NCI-H69 (cell line): Measurements from ENCODE around the gene SOX6.
A peak's percentile ranks its signal among the peaks of the same experiment; 100 is the strongest.

Experiments
- DNase-seq: peaks from one replicate; lab custom pipeline; 2025; lab: John Stamatoyannopoulos, UW

Gene SOX6

GRCh38 chr11:15957234-15957633, 399.1 kb downstream of the SOX6 start:
- no peak for DNase-seq

- no peak for DNase-seq
Measured at GRCh38 chr11:15956302-15956701, 400.0 kb downstream of the SOX6 start.

GRCh38 chr11:15955595-15955994, 400.8 kb downstream of the SOX6 start:
- DNase-seq = no peak

- DNase-seq = no peak
Measured at GRCh38 chr11:15947681-15948648, 408.4 kb downstream of the SOX6 start.

GRCh38 chr11:15945726-15946125, 410.6 kb downstream of the SOX6 start:
- DNase-seq = no peak

GRCh38 chr11:15944460-15944859, 411.9 kb downstream of the SOX6 start:
- DNase-seq = peak; percentile 21

GRCh38 chr11:15943418-15944197, 412.7 kb downstream of the SOX6 start:
- peak; percentile 42 for DNase-seq

- DNase-seq = no peak
Measured at GRCh38 chr11:15942936-15943335, 413.4 kb downstream of the SOX6 start.

GRCh38 chr11:15942126-15942525, 414.2 kb downstream of the SOX6 start:
- DNase-seq = no peak

- DNase-seq = no peak
Measured at GRCh38 chr11:15941206-15941770, 415.1 kb downstream of the SOX6 start.

GRCh38 chr11:15940462-15941205, 415.7 kb downstream of the SOX6 start:
- DNase-seq = no peak

- no peak for DNase-seq
Measured at GRCh38 chr11:15938983-15939382, 417.4 kb downstream of the SOX6 start.

- no peak for DNase-seq
Measured at GRCh38 chr11:15938121-15938611, 418.2 kb downstream of the SOX6 start.

GRCh38 chr11:15937601-15938120, 418.7 kb downstream of the SOX6 start:
- DNase-seq = peak; percentile 7

- DNase-seq = no peak
Measured at GRCh38 chr11:15936011-15936410, 420.3 kb downstream of the SOX6 start.

- DNase-seq = no peak
Measured at GRCh38 chr11:15935373-15935772, 421.0 kb downstream of the SOX6 start.

- peak; percentile 25 for DNase-seq
Measured at GRCh38 chr11:15933886-15934625, 422.3 kb downstream of the SOX6 start.

- DNase-seq = no peak
Measured at GRCh38 chr11:15932417-15932816, 423.9 kb downstream of the SOX6 start.

GRCh38 chr11:15931497-15931896, 424.8 kb downstream of the SOX6 start:
- DNase-seq = no peak

- no peak for DNase-seq
Measured at GRCh38 chr11:15930442-15931025, 425.8 kb downstream of the SOX6 start.
